HepG2 (cell line): ENCODE data around the gene U2AF1L4. TPM values are rescaled to one million over a fixed set of nuclear protein-coding genes. Genes with fewer than 3 reads are reported as not detected.

Source experiments
- ATAC-seq: fragments of 200-7000 bp; cut with Tn5 transposase; 3 replicates; pipeline ENCODE4 v1.9.1; 2020; ENCODE audit warnings: mild to moderate bottlenecking, moderate library complexity
- BruUV-seq: library from RNA; stranded (reverse); fragments of 400-500 nt; replicated peaks from 2 replicates; lab custom pipeline; 2021; lab: Mats Ljungman, UMichigan
- CTCF ChIA-PET: fragments of 300-600 bp; formaldehyde crosslinking; extraction: SDS; loops from one replicate; lab custom pipeline; 2021; ENCODE audit warnings: low total read pairs, inconsistent platforms, low intra/inter-chr PET ratio; lab: Yijun Ruan, JAX
- POLR2A ChIA-PET: fragments of 350-600 bp; sonication (Branson Sonifier 250); formaldehyde crosslinking; loops from one replicate; lab custom pipeline; 2020; ENCODE audit warnings: antibody characterized with exemption, inconsistent platforms; lab: Yijun Ruan, JAX
- DNase-seq: peaks from one replicate; pipeline ENCODE4 v3.0.0-alpha.2; 2015; ENCODE audit warnings: low spot score
- FAIRE-seq: peaks from 3 replicates; lab custom pipeline; 2011; peaks lifted over from hg19 to GRCh38; lab: Jason Lieb, UNC
- H2AFZ ChIP-seq: one replicate; pipeline ENCODE4 v1.6.1; 2011; ENCODE audit warnings: low read length, inconsistent platforms
- H3K27ac ChIP-seq: fragments of 300-600 bp; 3 replicates; pipeline ENCODE4 v1.8.0; 2011; ENCODE audit warnings: mixed run types, mild to moderate bottlenecking, mixed read lengths, low read length, inconsistent platforms; ENCODE audit not compliant: insufficient read depth; ENCODE audit errors: extremely low read length
- H3K27me3 ChIP-seq, 2 experiments: fragments of 200-600 bp in 1 of 2; 2 replicates in 1 of 2; 3 replicates in 1 of 2; pipeline versions ENCODE4 v1.6.0 to v1.8.0; 2011; ENCODE audit warnings: low read length in 2 of 2, mild to moderate bottlenecking in 2 of 2, moderate library complexity in 2 of 2, inconsistent platforms in 1 of 2; ENCODE audit not compliant: insufficient read depth in 2 of 2, control insufficient read depth in 1 of 2
- H3K36me3 ChIP-seq, 2 experiments: fragments of 200-600 bp in 1 of 2; replicated peaks in 1 of 2; 2 replicates in 1 of 2; 3 replicates in 1 of 2; pipeline versions ENCODE4 v1.5.1 to v1.8.0; 2011; ENCODE audit warnings: low read length in 2 of 2, inconsistent platforms in 1 of 2; ENCODE audit not compliant: insufficient read depth in 2 of 2, control insufficient read depth in 1 of 2
- H3K4me1 ChIP-seq: 2 replicates; pipeline ENCODE4 v1.5.1; 2012; ENCODE audit warnings: low read length, inconsistent platforms; ENCODE audit not compliant: insufficient read depth
- H3K4me2 ChIP-seq: 2 replicates; pipeline ENCODE4 v1.6.0; 2011; ENCODE audit warnings: low read depth, low read length, inconsistent platforms
- H3K4me3 ChIP-seq, 3 experiments: fragments of 200-600 bp in 1 of 3; sonication (generic), shearing (Covaris generic) in 1 of 3; replicated peaks in 1 of 3; 2 replicates each; pipeline ENCODE4 v1.5.1; 2011 to 2016; ENCODE audit warnings: low read length in 3 of 3, inconsistent platforms in 2 of 3, low read depth in 2 of 3, mild to moderate bottlenecking in 2 of 3, control low read depth in 1 of 3, mixed read lengths in 1 of 3; ENCODE audit not compliant: insufficient read depth in 1 of 3
- H3K79me2 ChIP-seq: one replicate; pipeline ENCODE4 v1.6.1; 2011; ENCODE audit warnings: low read length, inconsistent platforms; ENCODE audit not compliant: insufficient read depth
- H3K9ac ChIP-seq: 2 replicates; pipeline ENCODE4 v1.6.0; 2011; ENCODE audit warnings: mild to moderate bottlenecking, low read depth, low read length, inconsistent platforms; ENCODE audit not compliant: insufficient read depth
- H3K9me3 ChIP-seq: 2 replicates; pipeline ENCODE4 v1.5.1; 2012; ENCODE audit warnings: mild to moderate bottlenecking, low read length
- H4K20me1 ChIP-seq: 2 replicates; pipeline ENCODE4 v1.6.0; 2011; ENCODE audit warnings: inconsistent platforms, mild to moderate bottlenecking, low read length, moderate library complexity; ENCODE audit not compliant: insufficient read depth
- JARID2 ChIP-seq: sonication (generic); formaldehyde crosslinking; IDR thresholded peaks from 2 replicates; pipeline ENCODE4 v1.8.1; 2023; ENCODE audit warnings: missing genetic modification reagents, inconsistent platforms; ENCODE audit not compliant: insufficient replicate concordance
- TCF12 ChIP-seq, 2 experiments: fragments of 450-650 bp in 1 of 2; sonication (generic) in 1 of 2; formaldehyde crosslinking in 1 of 2; IDR thresholded peaks; 2 replicates each; pipeline versions ENCODE4 v1.6.1 to v1.8.0; 2017 to 2022; ENCODE audit warnings: antibody characterized with exemption in 1 of 2, mild to moderate bottlenecking in 1 of 2, missing genetic modification reagents in 1 of 2, moderate library complexity in 1 of 2
- U2AF2 ChIP-seq: fragments of 200-400 bp; formaldehyde crosslinking; IDR thresholded peaks from 2 replicates; pipeline ENCODE4 v1.6.1; 2017; ENCODE audit warnings: low read depth, mild to moderate bottlenecking, low read length
- ZNF605 ChIP-seq: sonication (generic); formaldehyde crosslinking; IDR thresholded peaks from 2 replicates; pipeline ENCODE4 v1.8.0; 2022; ENCODE audit warnings: mild to moderate bottlenecking, missing genetic modification reagents
- ZNF619 ChIP-seq: sonication (generic); formaldehyde crosslinking; IDR thresholded peaks from 2 replicates; pipeline ENCODE4 v1.4.0; 2020; ENCODE audit warnings: mild to moderate bottlenecking, missing genetic modification reagents
- ZNF790 ChIP-seq: sonication (generic); formaldehyde crosslinking; IDR thresholded peaks from 2 replicates; pipeline ENCODE4 v1.8.0; 2022; ENCODE audit warnings: missing genetic modification reagents, mild to moderate bottlenecking, borderline replicate concordance
- ZNF883 ChIP-seq: sonication (generic); formaldehyde crosslinking; IDR thresholded peaks from 2 replicates; pipeline ENCODE4 v1.5.1; 2020; ENCODE audit warnings: mild to moderate bottlenecking, missing genetic modification reagents; ENCODE audit errors: not compliant biosample characterization
- ZSCAN30 ChIP-seq: sonication (generic); formaldehyde crosslinking; IDR thresholded peaks from 2 replicates; pipeline ENCODE4 v1.5.0; 2020; ENCODE audit warnings: mild to moderate bottlenecking, missing genetic modification reagents
- WGBS: methylation state at CpG from one replicate; pipeline ENCODE4 v1.1.6; 2017; ENCODE audit warnings: low lambda C conversion rate; 5-methylcytosine and 5-hydroxymethylcytosine counted together
- in situ Hi-C: cut with HindIII; loops from 2 replicates; pipeline ENCODE4 v1.10.0; 2017; ENCODE audit warnings: low pct_unique_long_range_greater_than_20kb; ENCODE audit not compliant: extremely low pct_ligation_motif_present
- intact Hi-C: fragments of 100-400 bp; cut with micrococcal nuclease; formaldehyde crosslinking; loops from one replicate; pipeline ENCODE4 v1.10.0; 2022; ENCODE audit not compliant: unreplicated experiment
- polyA plus RNA-seq, 8 experiments: library from polyadenylated mRNA; depleted of rRNA in 3 of 8; stranded (reverse) in 7 of 8; unstranded in 1 of 8; fragments of >200 nt; fragmentation: Illumina TruSeq in 4 of 8; extraction: Trizol in 4 of 8; gene quantifications; 2 replicates each; pipeline versions ENCODE4 v1.2.1 to v1.2.3, GENCODE V29; 2011 to 2016; ENCODE audit warnings: low read depth in 4 of 8, missing spikeins in 1 of 8, mixed read lengths in 1 of 8; ENCODE audit not compliant: insufficient read depth in 1 of 8
- total RNA-seq, 5 experiments: library from RNA; depleted of rRNA; stranded (reverse); fragments of >200 nt; fragmentation: Illumina TruSeq; extraction: Trizol; gene quantifications; 2 replicates each; pipeline ENCODE4 v1.2.3, GENCODE V29; 2016; ENCODE audit warnings: low read depth in 1 of 5
- TF ChIP-seq, protein P1 (sequence below): sonication (generic); formaldehyde crosslinking; IDR thresholded peaks from 2 replicates; pipeline ENCODE4 v1.4.0; 2020; ENCODE audit warnings: missing genetic modification reagents
- TF ChIP-seq, protein P2 (sequence below): sonication (generic); formaldehyde crosslinking; IDR thresholded peaks from 2 replicates; pipeline ENCODE4 v1.4.0; 2020; ENCODE audit warnings: missing genetic modification reagents, mild to moderate bottlenecking, borderline replicate concordance
- TF ChIP-seq, protein P3 (sequence below): sonication (generic); formaldehyde crosslinking; IDR thresholded peaks from 2 replicates; pipeline ENCODE4 v1.8.0; 2022; ENCODE audit warnings: mild to moderate bottlenecking, missing genetic modification reagents, moderate library complexity
- TF ChIP-seq, protein P4 (sequence below): sonication (generic); formaldehyde crosslinking; IDR thresholded peaks from 2 replicates; pipeline ENCODE4 v1.4.0; 2020; ENCODE audit warnings: missing genetic modification reagents

The U2AF1L4 gene
- total and polyA plus RNA-seq, 2 of the 13 experiments (the other 11 are each of a cell fraction or from before 2014, with no cell fraction given): 7.9 to 15.4 TPM

DNA sequence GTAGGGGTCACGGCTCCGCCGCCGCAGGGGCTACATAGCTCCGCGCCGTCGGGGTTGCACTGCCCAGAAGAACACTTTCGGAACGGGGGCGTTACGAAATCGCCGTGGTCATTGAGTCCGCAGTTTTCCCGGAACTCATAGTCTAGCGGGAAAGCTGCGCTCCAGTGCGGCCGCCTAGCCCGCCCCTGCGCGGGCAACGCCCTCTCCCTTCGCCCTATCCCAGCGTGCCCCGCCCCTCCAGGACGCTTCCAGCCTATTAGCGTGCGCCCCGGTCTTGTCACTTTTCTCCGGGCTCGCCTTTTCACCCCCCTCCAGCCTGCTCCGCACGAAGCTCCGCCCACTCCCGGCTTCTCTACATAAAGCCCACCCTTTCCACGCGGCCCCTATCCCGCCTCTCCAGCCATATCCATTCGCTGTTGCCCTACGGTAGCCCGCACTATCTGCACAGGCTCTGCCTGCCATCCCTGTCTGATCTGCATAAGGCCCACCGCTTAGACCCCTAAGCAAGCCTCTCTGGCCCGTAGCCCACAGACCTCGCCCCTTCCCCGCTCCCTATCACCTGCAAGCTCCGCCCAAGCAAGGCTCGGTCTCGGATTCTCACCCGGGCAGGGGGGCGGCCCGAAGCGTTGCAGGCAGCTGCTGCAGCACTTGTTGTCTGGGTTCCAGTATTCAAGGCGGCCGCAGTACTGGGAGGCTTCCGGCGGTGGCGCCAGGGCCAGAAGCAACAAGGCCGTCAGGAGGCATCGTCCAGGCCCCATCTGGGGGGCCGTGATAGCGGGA is 4.6 kb downstream of the U2AF1L4 start:
- intact Hi-C loops: loop anchor here (1.0 to 10.0 kb wide), 3 partner anchors 22 to 51 kb away; partner anchors contain the start of gene KMT2B
- no peak for TF ChIP-seq U2AF2
- peak; percentile 79 for TF ChIP-seq ZNF605 (CRISPR knock-in tag)
- peak; percentile 58; the same call in 1 of the 2 replicates for TF ChIP-seq ZNF619 (CRISPR knock-in tag)
- TF ChIP-seq JARID2 (CRISPR knock-in tag): no peak
- no peak for TF ChIP-seq ZNF790 (CRISPR knock-in tag)
- TF ChIP-seq, protein P1, sequence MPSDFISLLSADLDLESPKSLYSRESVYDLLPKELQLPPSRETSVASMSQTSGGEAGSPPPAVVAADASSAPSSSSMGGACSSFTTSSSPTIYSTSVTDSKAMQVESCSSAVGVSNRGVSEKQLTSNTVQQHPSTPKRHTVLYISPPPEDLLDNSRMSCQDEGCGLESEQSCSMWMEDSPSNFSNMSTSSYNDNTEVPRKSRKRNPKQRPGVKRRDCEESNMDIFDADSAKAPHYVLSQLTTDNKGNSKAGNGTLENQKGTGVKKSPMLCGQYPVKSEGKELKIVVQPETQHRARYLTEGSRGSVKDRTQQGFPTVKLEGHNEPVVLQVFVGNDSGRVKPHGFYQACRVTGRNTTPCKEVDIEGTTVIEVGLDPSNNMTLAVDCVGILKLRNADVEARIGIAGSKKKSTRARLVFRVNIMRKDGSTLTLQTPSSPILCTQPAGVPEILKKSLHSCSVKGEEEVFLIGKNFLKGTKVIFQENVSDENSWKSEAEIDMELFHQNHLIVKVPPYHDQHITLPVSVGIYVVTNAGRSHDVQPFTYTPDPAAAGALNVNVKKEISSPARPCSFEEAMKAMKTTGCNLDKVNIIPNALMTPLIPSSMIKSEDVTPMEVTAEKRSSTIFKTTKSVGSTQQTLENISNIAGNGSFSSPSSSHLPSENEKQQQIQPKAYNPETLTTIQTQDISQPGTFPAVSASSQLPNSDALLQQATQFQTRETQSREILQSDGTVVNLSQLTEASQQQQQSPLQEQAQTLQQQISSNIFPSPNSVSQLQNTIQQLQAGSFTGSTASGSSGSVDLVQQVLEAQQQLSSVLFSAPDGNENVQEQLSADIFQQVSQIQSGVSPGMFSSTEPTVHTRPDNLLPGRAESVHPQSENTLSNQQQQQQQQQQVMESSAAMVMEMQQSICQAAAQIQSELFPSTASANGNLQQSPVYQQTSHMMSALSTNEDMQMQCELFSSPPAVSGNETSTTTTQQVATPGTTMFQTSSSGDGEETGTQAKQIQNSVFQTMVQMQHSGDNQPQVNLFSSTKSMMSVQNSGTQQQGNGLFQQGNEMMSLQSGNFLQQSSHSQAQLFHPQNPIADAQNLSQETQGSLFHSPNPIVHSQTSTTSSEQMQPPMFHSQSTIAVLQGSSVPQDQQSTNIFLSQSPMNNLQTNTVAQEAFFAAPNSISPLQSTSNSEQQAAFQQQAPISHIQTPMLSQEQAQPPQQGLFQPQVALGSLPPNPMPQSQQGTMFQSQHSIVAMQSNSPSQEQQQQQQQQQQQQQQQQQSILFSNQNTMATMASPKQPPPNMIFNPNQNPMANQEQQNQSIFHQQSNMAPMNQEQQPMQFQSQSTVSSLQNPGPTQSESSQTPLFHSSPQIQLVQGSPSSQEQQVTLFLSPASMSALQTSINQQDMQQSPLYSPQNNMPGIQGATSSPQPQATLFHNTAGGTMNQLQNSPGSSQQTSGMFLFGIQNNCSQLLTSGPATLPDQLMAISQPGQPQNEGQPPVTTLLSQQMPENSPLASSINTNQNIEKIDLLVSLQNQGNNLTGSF: no peak
- TF ChIP-seq, protein P2, sequence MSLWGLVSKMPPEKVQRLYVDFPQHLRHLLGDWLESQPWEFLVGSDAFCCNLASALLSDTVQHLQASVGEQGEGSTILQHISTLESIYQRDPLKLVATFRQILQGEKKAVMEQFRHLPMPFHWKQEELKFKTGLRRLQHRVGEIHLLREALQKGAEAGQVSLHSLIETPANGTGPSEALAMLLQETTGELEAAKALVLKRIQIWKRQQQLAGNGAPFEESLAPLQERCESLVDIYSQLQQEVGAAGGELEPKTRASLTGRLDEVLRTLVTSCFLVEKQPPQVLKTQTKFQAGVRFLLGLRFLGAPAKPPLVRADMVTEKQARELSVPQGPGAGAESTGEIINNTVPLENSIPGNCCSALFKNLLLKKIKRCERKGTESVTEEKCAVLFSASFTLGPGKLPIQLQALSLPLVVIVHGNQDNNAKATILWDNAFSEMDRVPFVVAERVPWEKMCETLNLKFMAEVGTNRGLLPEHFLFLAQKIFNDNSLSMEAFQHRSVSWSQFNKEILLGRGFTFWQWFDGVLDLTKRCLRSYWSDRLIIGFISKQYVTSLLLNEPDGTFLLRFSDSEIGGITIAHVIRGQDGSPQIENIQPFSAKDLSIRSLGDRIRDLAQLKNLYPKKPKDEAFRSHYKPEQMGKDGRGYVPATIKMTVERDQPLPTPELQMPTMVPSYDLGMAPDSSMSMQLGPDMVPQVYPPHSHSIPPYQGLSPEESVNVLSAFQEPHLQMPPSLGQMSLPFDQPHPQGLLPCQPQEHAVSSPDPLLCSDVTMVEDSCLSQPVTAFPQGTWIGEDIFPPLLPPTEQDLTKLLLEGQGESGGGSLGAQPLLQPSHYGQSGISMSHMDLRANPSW: no peak
- TF ChIP-seq TCF12 (IDR thresholded peaks at IDR 0.05): no peak
- no peak for TF ChIP-seq TCF12 (CRISPR knock-in tag; IDR thresholded peaks at IDR 0.05)
- TF ChIP-seq, protein P3, sequence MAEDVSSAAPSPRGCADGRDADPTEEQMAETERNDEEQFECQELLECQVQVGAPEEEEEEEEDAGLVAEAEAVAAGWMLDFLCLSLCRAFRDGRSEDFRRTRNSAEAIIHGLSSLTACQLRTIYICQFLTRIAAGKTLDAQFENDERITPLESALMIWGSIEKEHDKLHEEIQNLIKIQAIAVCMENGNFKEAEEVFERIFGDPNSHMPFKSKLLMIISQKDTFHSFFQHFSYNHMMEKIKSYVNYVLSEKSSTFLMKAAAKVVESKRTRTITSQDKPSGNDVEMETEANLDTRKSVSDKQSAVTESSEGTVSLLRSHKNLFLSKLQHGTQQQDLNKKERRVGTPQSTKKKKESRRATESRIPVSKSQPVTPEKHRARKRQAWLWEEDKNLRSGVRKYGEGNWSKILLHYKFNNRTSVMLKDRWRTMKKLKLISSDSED (CRISPR knock-in tag): no peak
- TF ChIP-seq ZSCAN30 (CRISPR knock-in tag): no peak
- peak; percentile 53 for TF ChIP-seq ZNF883 (CRISPR knock-in tag)
- TF ChIP-seq, protein P4, sequence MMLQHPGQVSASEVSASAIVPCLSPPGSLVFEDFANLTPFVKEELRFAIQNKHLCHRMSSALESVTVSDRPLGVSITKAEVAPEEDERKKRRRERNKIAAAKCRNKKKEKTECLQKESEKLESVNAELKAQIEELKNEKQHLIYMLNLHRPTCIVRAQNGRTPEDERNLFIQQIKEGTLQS: peak; percentile 9; the same call in 1 of the 2 replicates

More for the DNA sequence above, 4.6 kb downstream of the U2AF1L4 start:
- peak; percentile 97 for FAIRE-seq
- Histone ChIP-seq H3K36me3 (peaks cover 10 to 31% of the 10 kb centered on the region in 2 experiments; a peak in 4 of 5 replicates), H3K9ac (peak overlapping the region; percentile 77), H3K79me2 (no peaks in the 10 kb centered on the region), H3K4me3 (peak overlapping the region; percentile 65 to 84 (median 80)), H3K4me1 (peaks cover 29% of the 10 kb centered on the region), H3K4me2 (peak overlapping the region; percentile 94), H2AFZ (no peak overlapping the region), H3K27me3 (no peaks in the 10 kb centered on the region; a peak in 1 of 5 replicates), H4K20me1 (no peaks in the 10 kb centered on the region), H3K27ac (peak overlapping the region; percentile 89), H3K9me3 (no peaks in the 10 kb centered on the region)
- ChIA-PET POLR2A (interaction anchor here (0.8 to 4.6 kb wide), 27 partner anchors 8 to 191 kb away, joined by 3 to 69 read pairs (median 5); partner anchors contain the start of genes COX6B1, HAUS5, HSPB6 and LIN37), CTCF (interaction anchor here (1.4 kb wide), 1 partner anchor 47 kb away, joined by 3 read pairs; no protein-coding TSS in a partner anchor)
- BruUV-seq: TSS peak; percentile 56
- WGBS: 0% methylated on average over 15 of the region's 63 CpGs
- peak; percentile 96 for DNase-seq
- in situ Hi-C loops: no loop called here
- ATAC-seq: peak; percentile 84
